HepG2 (cell line): ENCODE measurements around the gene LMOD1. TPM values are rescaled to one million over a fixed set of nuclear protein-coding genes. Genes with fewer than 3 reads are reported as not detected.

ENCODE experiments used
- DMTF1 ChIP-seq: sonication (generic); formaldehyde crosslinking; IDR thresholded peaks from 2 replicates; pipeline ENCODE4 v1.4.0; 2020; ENCODE audit warnings: mild to moderate bottlenecking, missing genetic modification reagents
- E2F5 ChIP-seq: sonication (generic); formaldehyde crosslinking; conservative IDR thresholded peaks from 2 replicates; pipeline ENCODE4 v1.4.0; 2020; ENCODE audit warnings: missing genetic modification reagents
- KLF15 ChIP-seq: sonication (generic); formaldehyde crosslinking; IDR thresholded peaks from 2 replicates; pipeline ENCODE4 v1.8.1; 2023; ENCODE audit warnings: borderline replicate concordance, mild to moderate bottlenecking, inconsistent platforms, missing genetic modification reagents, mixed read lengths
- MLX ChIP-seq: IDR thresholded peaks from 2 replicates; pipeline ENCODE4 v1.6.1; 2016
- MNT ChIP-seq: fragments of 450-650 bp; IDR thresholded peaks from 2 replicates; pipeline ENCODE4 v1.6.1; 2016
- NFAT5 ChIP-seq: sonication (generic); formaldehyde crosslinking; IDR thresholded peaks from 2 replicates; pipeline ENCODE4 v1.4.0; 2020; ENCODE audit warnings: missing genetic modification reagents
- NFE2 ChIP-seq: sonication (generic); formaldehyde crosslinking; IDR thresholded peaks from 2 replicates; pipeline ENCODE4 v1.4.0; 2020; ENCODE audit warnings: missing genetic modification reagents
- NKX3-1 ChIP-seq: sonication (generic); formaldehyde crosslinking; IDR thresholded peaks from 2 replicates; pipeline ENCODE4 v1.5.0; 2020; ENCODE audit warnings: missing genetic modification reagents
- RCOR2 ChIP-seq: IDR thresholded peaks from 2 replicates; pipeline ENCODE4 v1.6.1; 2016; ENCODE audit warnings: missing biosample characterization, missing genetic modification reagents
- SOX13 ChIP-seq, 3 experiments: fragments of 450-650 bp in 1 of 3; sonication (generic) in 1 of 3; formaldehyde crosslinking in 1 of 3; IDR thresholded peaks in 2 of 3; conservative IDR thresholded peaks in 1 of 3; 2 replicates each; pipeline versions ENCODE4 v1.5.0 to v1.6.1; 2016 to 2020; ENCODE audit warnings: antibody characterized with exemption in 1 of 3, mild to moderate bottlenecking in 1 of 3, missing compliant biosample characterization in 1 of 3, missing genetic modification reagents in 1 of 3, moderate library complexity in 1 of 3
- TBL1XR1 ChIP-seq: fragments of 150-350 bp; IDR thresholded peaks from 2 replicates; pipeline ENCODE4 v1.6.1; 2014; ENCODE audit warnings: borderline replicate concordance, low read length; ENCODE audit not compliant: partially characterized antibody
- YY1 ChIP-seq: IDR thresholded peaks from 2 replicates; pipeline ENCODE4 v1.6.1; 2011; ENCODE audit warnings: low read length, low read depth, moderate library complexity, mild to moderate bottlenecking; ENCODE audit not compliant: insufficient read depth, insufficient replicate concordance
- ZBTB26 ChIP-seq: IDR thresholded peaks from 2 replicates; pipeline ENCODE4 v1.6.1; 2016; ENCODE audit warnings: missing compliant biosample characterization, missing genetic modification reagents, borderline replicate concordance
- ZNF230 ChIP-seq: sonication (generic); formaldehyde crosslinking; IDR thresholded peaks from 2 replicates; pipeline ENCODE4 v1.4.0; 2020; ENCODE audit warnings: mild to moderate bottlenecking, missing genetic modification reagents
- ZNF644 ChIP-seq: IDR thresholded peaks from 2 replicates; pipeline ENCODE4 v1.6.1; 2016; ENCODE audit warnings: low read depth
- polyA plus RNA-seq, 8 experiments: library from polyadenylated mRNA; depleted of rRNA in 3 of 8; stranded (reverse) in 7 of 8; unstranded in 1 of 8; fragments of >200 nt; fragmentation: Illumina TruSeq in 4 of 8; extraction: Trizol in 4 of 8; gene quantifications; 2 replicates each; pipeline versions ENCODE4 v1.2.1 to v1.2.3, GENCODE V29; 2011 to 2016; ENCODE audit warnings: low read depth in 4 of 8, missing spikeins in 1 of 8, mixed read lengths in 1 of 8; ENCODE audit not compliant: insufficient read depth in 1 of 8
- total RNA-seq, 5 experiments: library from RNA; depleted of rRNA; stranded (reverse); fragments of >200 nt; fragmentation: Illumina TruSeq; extraction: Trizol; gene quantifications; 2 replicates each; pipeline ENCODE4 v1.2.3, GENCODE V29; 2016; ENCODE audit warnings: low read depth in 1 of 5

LMOD1 gene
- total and polyA plus RNA-seq, 2 of the 13 experiments (the other 11 are each of a cell fraction or from before 2014, with no cell fraction given) = not detected

- no peak for TF ChIP-seq NFAT5 (CRISPR knock-in tag)
- TF ChIP-seq MLX (CRISPR knock-in tag) = no peak
- TF ChIP-seq E2F5 (CRISPR knock-in tag) = no peak
- TF ChIP-seq DMTF1 (CRISPR knock-in tag) = no peak
- TF ChIP-seq YY1 = no peak
- TF ChIP-seq KLF15 (CRISPR knock-in tag) = no peak
- TF ChIP-seq ZNF230 (CRISPR knock-in tag) = no peak
- no peak for TF ChIP-seq ZNF644 (CRISPR knock-in tag)
- TF ChIP-seq MNT = no peak
- TF ChIP-seq RCOR2 = peak; percentile 31; the same call in 1 of the 2 replicates
- no peak for TF ChIP-seq NKX3-1 (CRISPR knock-in tag)
- TF ChIP-seq NFE2 = no peak
- TF ChIP-seq ZBTB26 (CRISPR knock-in tag) = 0 out of 2 replicates have a peak, but pooled peaks have one; percentile 21
- TF ChIP-seq TBL1XR1 = peak; percentile 31
- no peak for TF ChIP-seq SOX13 (IDR thresholded peaks at IDR 0.05)
- TF ChIP-seq SOX13 (CRISPR knock-in tag; conservative IDR thresholded peaks at IDR 0.05 in 1 of 2, IDR thresholded peaks at IDR 0.05 in 1 of 2) = peak in 1 of 2 experiments; percentile 29; a peak in 1 of 4 replicates
Measured at GRCh38 chr1:201895913-201896807, 50.2 kb downstream of the LMOD1 start (continued).
